NB4 (cell line): Measurements from ENCODE around the gene PTPRD.

Experiments
- CTCF ChIP-seq: IDR thresholded peaks from one replicate; pipeline ENCODE4 v1.5.1; 2012; ENCODE audit warnings: low read depth, low read length
- MAX ChIP-seq: IDR thresholded peaks from 2 replicates; pipeline ENCODE4 v1.6.1; 2011; ENCODE audit warnings: low read depth, low read length
- POLR2A ChIP-seq: IDR thresholded peaks from 2 replicates; pipeline ENCODE4 v1.6.1; 2011; ENCODE audit warnings: mild to moderate bottlenecking; ENCODE audit not compliant: insufficient read length; ENCODE audit errors: extremely low read depth

GRCh38 chr9:9283159-9283986 is 1329.4 kb downstream of the PTPRD start:
- TF ChIP-seq POLR2A (no peak), CTCF (no peak), MAX (no peak)
